NAMALWA (cell line): ENCODE data around the gene RXFP1.

Source experiments
- DNase-seq: peaks from one replicate; pipeline ENCODE4 v3.0.0-alpha.2; 2015; ENCODE audit warnings: low spot score

RXFP1 gene

DNA sequence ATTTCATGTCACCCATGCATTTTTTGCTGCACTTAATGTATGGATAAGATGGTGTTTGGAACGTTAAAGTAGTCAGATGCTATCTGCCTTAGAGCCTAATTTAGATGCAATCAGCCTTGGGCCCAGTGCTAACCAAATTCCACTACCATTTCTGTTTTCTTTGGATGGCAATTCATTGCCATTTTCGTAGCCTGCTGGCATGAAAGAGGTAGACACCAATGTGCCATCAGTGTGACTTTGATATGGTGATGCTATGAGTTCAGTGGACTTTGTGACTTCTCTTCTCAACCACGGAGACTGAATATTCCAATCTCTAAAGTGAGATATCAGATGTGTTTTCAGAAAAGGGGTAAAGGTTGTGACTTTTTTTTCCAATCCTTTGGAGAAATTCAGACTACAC, 152.0 kb downstream of the RXFP1 start:
- DNase-seq, result no peak

DNA sequence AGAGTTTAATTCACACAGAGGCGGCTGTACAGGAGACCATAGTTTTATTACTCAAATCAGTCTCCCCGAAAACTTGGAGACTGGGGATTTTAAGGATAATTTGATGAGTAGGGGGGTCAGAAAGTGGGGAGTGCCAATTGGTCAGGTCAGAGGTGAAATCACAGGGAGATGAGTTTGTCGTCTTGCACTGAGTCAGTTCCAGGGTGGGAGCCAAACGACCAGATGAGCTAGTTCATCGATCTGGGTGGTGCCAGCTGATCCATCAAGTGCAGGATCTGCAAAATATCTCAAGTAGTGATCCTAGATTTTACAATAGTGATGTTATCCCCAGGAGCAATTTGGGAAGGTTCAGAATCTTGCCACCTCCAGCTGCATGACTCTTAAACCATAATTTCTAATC, 154.4 kb downstream of the RXFP1 start:
- DNase-seq, result no peak

DNA sequence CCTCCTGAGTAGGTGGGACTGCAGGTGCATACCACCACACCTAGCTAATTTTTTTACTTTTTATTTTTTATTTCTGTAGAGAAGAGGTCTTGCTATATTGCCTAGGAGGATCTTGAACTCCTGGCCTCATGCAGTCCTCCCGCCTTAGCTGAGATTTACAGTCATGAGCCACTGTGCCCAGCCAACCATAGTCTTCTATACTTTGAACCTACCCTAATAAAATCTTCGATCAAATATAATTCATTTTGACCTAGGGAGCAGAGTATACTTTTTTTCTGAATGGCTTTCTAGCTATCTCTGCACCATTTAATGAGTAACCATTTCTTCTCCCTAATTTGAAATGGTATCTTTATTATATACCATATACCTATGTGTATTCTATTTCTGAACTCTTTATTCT, 157.1 kb downstream of the RXFP1 start:
- DNase-seq, result no peak

DNA sequence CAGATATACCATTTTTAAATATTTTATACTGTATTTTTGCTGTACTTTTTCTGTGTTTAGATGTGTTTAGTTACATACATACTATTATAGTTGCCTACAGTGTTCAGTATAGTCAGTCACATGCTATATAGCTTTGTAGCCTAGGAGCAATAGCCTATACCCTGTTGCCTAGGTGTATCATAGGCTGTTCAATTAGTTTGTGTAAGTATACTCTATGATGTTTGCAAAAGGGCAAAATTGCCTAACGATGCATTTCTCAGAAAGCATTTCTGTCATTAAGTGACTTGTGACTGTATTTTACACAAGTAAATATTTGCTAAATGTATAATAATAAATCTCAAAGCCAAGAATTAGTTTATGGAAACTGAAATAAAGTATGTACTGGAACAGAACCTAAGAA, 159.9 kb downstream of the RXFP1 start:
- DNase-seq, result no peak

DNA sequence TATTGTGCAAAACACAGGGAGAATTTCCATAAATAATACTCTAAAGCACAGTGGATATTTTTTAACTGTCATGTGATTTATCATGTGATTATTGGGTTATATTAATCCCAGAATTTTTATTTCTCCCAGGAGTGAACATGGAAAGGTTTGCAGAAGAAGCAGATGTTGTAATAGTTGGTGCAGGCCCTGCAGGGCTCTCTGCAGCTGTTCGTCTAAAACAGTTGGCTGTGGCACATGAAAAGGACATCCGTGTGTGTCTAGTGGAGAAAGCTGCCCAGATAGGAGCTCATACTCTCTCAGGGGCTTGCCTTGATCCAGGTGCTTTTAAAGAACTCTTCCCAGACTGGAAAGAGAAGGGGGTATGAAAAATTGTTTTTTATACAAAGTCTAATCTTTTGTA, 160.4 kb downstream of the RXFP1 start:
- DNase-seq, result no peak

DNA sequence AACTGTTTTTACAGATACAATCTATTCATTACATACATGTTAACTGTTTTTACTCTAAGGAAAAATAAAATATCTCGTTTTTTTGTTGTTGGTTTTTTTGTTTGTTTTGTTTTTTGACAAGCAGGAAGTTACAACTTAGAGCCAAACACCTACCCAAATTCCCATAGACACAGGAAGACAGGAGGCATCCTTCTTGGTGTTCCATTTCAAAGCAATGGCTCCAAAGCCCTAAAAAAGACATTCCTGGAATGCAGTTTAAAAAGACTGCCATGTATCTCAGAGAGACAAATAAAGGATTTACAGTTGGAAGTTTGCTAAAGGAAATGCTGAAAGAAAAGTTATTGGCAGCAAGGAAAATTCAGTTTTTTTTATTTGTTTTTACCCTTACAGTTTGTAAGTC, 167.1 kb downstream of the RXFP1 start:
- DNase-seq, result no peak
